ENCODE data around the gene C20orf141.
A peak's percentile ranks its signal among the peaks of the same experiment; 100 is the strongest.
"Not testable (repeated sequence)": the region's sequence is repeated elsewhere in the genome, so short reads cannot be mapped to it uniquely, and the experiment has no call there.

The C20orf141 gene

GRCh38 chr20:2814587-2815051 is at the start of gene C20orf141:
Gene C20orf141, plus strand, starts transcription at chr20:2814987. Its CDS starts 198 bp downstream, at chr20:2815185.
- Histone ChIP-seq H3K27ac (peak within 1 kb of the TSS in 6 of 21 experiments; percentile 1 to 78 (median 46)), H3K4me3 (no peak within 1 kb of the TSS)

GRCh38 chr20:2767768-2768631 is 46.8 kb upstream of the C20orf141 start:
- peak overlapping the region in 1 of 21 experiments; percentile 24 for H3K27ac ChIP-seq

DNA sequence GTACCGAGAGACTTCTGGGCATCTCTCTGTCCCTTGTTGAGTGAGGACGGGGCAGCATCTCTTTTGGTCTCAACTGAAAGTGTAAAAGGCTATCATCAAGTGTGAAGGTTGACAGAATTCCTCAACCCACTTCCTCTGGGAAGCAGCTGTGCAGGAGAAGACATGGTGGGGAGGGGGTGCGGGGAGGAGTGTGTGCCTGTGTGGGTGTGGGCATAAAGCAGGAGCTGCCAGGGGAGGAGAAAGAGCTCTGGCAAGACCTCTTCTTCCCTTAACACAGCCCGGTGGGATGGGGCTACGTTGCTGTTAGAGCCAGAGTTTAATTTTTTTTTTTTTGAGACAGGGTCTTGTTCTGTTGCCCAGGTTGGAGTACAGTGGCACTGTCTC is 46.2 kb upstream of the C20orf141 start:
- Histone ChIP-seq H3K4me3 (no peak overlapping the region), H3K27ac (peak overlapping the region in 1 of 21 experiments; percentile 24)

More at GRCh38 chr20:2767768-2768631, 46.8 kb upstream of the C20orf141 start:
- H3K4me3 ChIP-seq, result no peak overlapping the region

GRCh38 chr20:2770091-2770490 is 44.7 kb upstream of the C20orf141 start:
- H3K4me3 ChIP-seq, H3K27ac ChIP-seq: not testable (repeated sequence)

- H3K4me3 ChIP-seq, result no peak overlapping the region
- H3K27ac ChIP-seq, result no peak overlapping the region
Observed at GRCh38 chr20:2771631-2772080, 43.1 kb upstream of the C20orf141 start.

GRCh38 chr20:2773812-2774211 is 41.0 kb upstream of the C20orf141 start:
- no peak overlapping the region for H3K4me3 ChIP-seq
- no peak overlapping the region for H3K27ac ChIP-seq

GRCh38 chr20:2775139-2775538 is 39.6 kb upstream of the C20orf141 start:
- Histone ChIP-seq H3K4me3 (no peak overlapping the region), H3K27ac (no peak overlapping the region)

- Histone ChIP-seq H3K27ac (no peak overlapping the region), H3K4me3 (no peak overlapping the region)
Observed at GRCh38 chr20:2778602-2779321, 36.0 kb upstream of the C20orf141 start.

DNA sequence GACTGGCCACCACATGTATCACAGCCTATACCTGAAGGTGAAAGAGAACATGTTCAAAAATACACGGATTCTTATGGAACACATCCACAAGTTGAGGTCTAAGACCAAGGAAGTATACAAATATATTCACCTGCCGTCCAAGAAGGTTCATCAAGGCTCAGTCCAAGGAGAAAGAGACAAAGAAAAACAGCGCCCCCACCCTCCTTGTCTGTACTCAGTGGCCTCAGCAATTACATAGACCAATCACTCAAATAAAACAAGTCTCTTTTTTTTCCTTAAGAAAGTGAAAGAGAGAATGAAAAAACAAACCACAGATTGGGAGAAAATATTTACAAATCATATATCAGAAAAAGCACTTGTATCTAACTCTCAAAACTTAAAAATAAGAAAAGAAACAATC is 33.8 kb upstream of the C20orf141 start:
- no peak overlapping the region for H3K27ac ChIP-seq
- H3K4me3 ChIP-seq, result no peak overlapping the region

- Histone ChIP-seq H3K27ac (no peak overlapping the region), H3K4me3 (no peak overlapping the region)
Observed at GRCh38 chr20:2783908-2784566, 30.8 kb upstream of the C20orf141 start.

DNA sequence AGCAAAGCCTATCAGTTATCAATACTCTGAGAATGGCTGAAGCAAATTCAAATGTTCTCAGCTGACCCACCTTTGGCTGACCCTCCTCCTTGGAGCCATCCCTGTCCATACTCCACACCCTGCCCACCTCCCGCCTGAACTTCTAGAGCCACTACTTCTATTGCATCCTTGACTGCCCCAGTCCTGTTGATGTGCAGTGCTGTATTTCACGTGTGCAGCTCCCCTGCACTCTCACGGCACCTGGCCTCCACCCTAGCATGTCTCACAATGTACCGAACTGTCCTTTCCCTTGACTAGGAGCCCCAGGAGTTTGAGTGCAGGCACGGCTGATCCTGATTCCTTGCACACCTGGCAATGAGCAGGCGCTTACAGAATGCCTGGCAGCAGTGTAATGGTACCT is 21.3 kb upstream of the C20orf141 start:
- Histone ChIP-seq H3K4me3 (no peak overlapping the region), H3K27ac (no peak overlapping the region)

GRCh38 chr20:2794202-2794748 is 20.5 kb upstream of the C20orf141 start:
- no peak overlapping the region for H3K27ac ChIP-seq
- no peak overlapping the region for H3K4me3 ChIP-seq

DNA sequence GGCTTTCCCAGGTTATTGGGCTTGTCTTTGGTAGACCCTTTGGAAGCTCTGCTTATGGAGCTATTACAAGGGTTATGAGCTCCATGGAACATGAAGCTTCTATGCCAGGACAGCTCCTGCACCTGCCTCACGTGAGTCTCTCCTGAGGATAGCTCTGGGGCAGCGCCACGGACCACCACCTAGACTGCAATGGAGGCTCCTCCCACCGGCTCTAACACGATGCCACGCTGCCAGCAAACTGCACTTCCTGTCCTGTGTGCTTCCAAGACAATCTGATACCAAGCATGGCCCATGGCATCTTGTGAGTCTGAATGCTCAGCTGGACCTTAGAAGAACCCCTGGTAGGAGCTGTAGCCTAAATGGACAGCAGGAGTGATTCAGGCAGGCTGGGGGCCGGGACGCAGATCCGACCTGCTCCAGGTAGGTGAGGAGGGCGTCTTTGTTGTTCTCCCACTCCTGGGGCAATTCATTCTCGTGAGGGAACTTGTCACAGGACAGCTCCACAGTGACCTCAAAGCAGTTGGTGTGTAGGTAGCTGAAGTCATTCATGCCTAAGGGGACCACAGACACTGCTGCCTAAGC is 19.8 kb upstream of the C20orf141 start:
- no peak overlapping the region for H3K27ac ChIP-seq
- no peak overlapping the region for H3K4me3 ChIP-seq

DNA sequence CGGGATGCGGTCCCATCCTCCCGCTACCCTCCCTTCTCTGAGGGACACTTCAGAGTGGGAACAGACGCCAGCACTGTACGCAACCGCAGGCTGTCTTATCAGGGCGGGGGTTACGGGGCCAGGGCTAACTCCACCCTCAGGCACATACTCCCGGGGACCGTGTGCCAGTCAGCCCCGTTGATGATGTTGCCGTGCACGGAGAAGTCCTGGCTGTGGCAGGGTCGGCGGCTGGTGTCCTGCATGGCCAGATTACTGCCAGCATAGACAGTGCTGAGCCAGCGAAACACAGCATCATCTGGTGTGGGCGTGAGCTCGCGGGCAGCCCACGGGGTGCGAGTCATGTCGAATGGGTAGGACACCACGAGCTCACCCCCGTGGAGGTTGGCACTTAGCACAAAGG is 19.3 kb upstream of the C20orf141 start:
- Histone ChIP-seq H3K4me3 (no peak overlapping the region), H3K27ac (no peak overlapping the region)

GRCh38 chr20:2796011-2796660 is 18.7 kb upstream of the C20orf141 start:
- Histone ChIP-seq H3K27ac (no peak overlapping the region), H3K4me3 (no peak overlapping the region)

DNA sequence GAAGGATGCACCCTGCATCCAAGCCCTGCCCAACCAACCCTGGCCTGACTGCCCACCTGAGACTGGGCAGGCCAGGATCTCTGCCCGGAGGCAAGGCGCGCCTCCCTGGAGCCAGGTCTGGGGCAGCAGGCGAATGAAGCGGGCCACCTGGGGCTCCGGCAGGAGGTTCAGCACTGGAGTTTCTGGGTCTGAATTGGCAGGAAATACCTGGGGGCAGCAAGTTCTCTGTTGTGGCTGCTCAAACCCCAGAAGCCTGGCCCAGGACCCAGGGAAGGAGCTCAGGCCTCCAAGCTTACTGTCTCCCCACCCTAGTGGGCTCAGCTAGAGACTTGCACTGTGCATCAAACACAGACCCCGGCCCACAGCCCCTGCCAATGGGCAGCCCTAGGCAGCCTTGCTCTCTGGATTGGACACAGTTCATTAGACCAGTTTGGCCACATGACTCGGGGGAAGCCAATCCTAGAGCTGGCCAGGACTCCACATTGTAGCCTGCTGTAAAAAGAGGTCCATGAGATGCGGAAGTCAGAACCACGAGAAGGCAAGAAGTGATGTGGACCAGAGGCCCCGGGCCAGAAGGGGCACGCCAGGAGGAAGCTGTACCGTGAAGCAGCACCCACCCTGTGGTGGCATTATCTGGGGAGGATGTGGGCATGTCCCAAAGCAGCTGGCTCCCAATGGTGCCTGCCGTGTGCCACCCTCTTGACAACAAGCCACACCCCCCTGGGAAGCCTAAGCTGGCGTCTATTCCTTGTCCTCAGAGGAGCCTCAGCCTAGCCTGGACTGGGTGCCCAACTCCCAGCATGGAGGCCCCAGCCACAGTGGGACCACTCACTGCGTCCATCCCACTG is 17.4 kb upstream of the C20orf141 start:
- Histone ChIP-seq H3K4me3 (no peak overlapping the region), H3K27ac (no peak overlapping the region)

GRCh38 chr20:2798095-2798805 is 16.5 kb upstream of the C20orf141 start:
- H3K27ac ChIP-seq, result no peak overlapping the region
- H3K4me3 ChIP-seq, result no peak overlapping the region

GRCh38 chr20:2798814-2799213 is 16.0 kb upstream of the C20orf141 start:
- Histone ChIP-seq H3K4me3 (no peak overlapping the region), H3K27ac (peak overlapping the region in 1 of 21 experiments; percentile 50)
